Measurements from ENCODE around the gene COBL. TPM values are rescaled to one million over a fixed set of nuclear protein-coding genes. Genes with fewer than 3 reads are reported as not detected.

The COBL gene
- total RNA-seq, 1 experiment from 2014 or later = 51.4 TPM

DNA sequence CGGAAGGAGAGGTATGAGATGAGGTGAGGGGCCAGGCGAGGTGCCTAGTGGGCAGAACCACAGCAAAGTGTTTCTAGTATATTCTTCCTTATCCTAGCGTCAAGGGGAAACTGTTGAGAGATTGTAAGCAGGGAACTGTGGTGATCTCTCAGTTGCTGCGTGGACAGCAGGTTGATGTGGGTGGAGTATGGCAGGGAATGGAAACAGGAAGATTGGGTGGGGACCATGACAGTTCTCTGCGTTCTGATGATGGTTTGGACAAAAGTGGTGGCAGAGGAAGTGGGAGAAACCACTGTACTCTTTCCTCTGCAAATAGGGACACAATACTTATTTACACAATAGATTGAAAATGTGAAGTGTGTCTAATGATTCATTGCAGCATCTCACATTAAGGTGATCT, 342.4 kb downstream of the COBL start:
- no peaks in the 10 kb centered on the region for H3K79me2 ChIP-seq (ENCODE audit: low read depth)
- intact Hi-C loops (cut with micrococcal nuclease; ENCODE audit: unreplicated experiment) = no loop called here

GRCh38 chr7:50973814-50974213, 342.8 kb downstream of the COBL start:
- no peak overlapping the region for H2AFZ ChIP-seq
- no peaks in the 10 kb centered on the region for H4K20me1 ChIP-seq (ENCODE audit: insufficient read depth)
- BruUV-seq (replicated peaks) = no TSS peak
- TF ChIP-seq EZH2 (IDR thresholded peaks at IDR 0.05; ENCODE audit: low read depth) = no peak
- no peak for TF ChIP-seq CTCF (conservative IDR thresholded peaks at IDR 0.05)
- H3K4me3 ChIP-seq = no peak overlapping the region
- no peak overlapping the region for H3K27ac ChIP-seq
- H3K9me3 ChIP-seq (ENCODE audit: insufficient read depth, low read depth) = no peaks in the 10 kb centered on the region
- no peaks in the 10 kb centered on the region for H3F3A ChIP-seq (ENCODE audit: insufficient read depth, low read depth)
- no peaks in the 10 kb centered on the region for H3K27me3 ChIP-seq (ENCODE audit: insufficient read depth, low read depth)
- no peak overlapping the region for H3K4me2 ChIP-seq
- H3K36me3 ChIP-seq (ENCODE audit: low read depth) = no peaks in the 10 kb centered on the region
- H3K79me2 ChIP-seq (ENCODE audit: low read depth) = no peaks in the 10 kb centered on the region
- intact Hi-C loops (cut with micrococcal nuclease; ENCODE audit: unreplicated experiment) = no loop called here
- no peak for DNase-seq
- H3K9me2 ChIP-seq (ENCODE audit: insufficient read depth) = no peaks in the 10 kb centered on the region
- POLR2A ChIA-PET (ENCODE audit: unreplicated experiment) = no interaction called here
- no peaks in the 10 kb centered on the region for H3K4me1 ChIP-seq (replicated peaks; ENCODE audit: insufficient read depth)
- CTCF ChIA-PET = no interaction called here

More for the DNA sequence above, 342.4 kb downstream of the COBL start:
- no peaks in the 10 kb centered on the region for H3K9me3 ChIP-seq (ENCODE audit: insufficient read depth, low read depth)
- H3K36me3 ChIP-seq (ENCODE audit: low read depth) = no peaks in the 10 kb centered on the region
- no peak overlapping the region for H3K4me3 ChIP-seq
- H4K20me1 ChIP-seq (ENCODE audit: insufficient read depth) = no peaks in the 10 kb centered on the region
- H3K4me2 ChIP-seq = no peak overlapping the region
- no peak overlapping the region for H3K27ac ChIP-seq
- no peaks in the 10 kb centered on the region for H3K4me1 ChIP-seq (replicated peaks; ENCODE audit: insufficient read depth)
- H3K9me2 ChIP-seq (ENCODE audit: insufficient read depth) = no peaks in the 10 kb centered on the region
- BruUV-seq (replicated peaks) = no TSS peak
- no peak overlapping the region for H2AFZ ChIP-seq
- ChIA-PET CTCF (no interaction called here), POLR2A (ENCODE audit: unreplicated experiment) (no interaction called here)
- no peaks in the 10 kb centered on the region for H3F3A ChIP-seq (ENCODE audit: insufficient read depth, low read depth)
- no peaks in the 10 kb centered on the region for H3K27me3 ChIP-seq (ENCODE audit: insufficient read depth, low read depth)
- no peak for TF ChIP-seq CTCF (conservative IDR thresholded peaks at IDR 0.05)
- no peak for DNase-seq

DNA sequence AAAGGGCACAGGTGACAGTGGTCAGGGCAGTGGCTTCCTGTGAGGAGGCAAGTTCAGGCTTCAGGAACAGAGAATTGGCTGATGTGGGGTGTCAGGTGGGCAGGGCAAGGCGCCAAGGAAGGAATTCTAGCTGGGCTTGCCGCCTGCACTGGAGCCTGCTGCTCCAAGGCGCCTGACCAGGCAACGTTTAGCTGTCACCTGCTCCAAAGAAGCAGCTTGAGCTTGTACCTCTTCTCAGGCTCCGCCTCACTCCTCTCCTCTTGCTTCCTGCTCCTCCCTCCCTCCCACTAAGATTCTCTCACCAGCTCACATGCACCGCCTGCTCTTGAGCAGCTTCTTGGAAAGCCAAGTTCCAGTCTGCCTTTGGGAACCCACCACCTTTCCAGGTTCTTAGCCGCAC, 346.5 kb downstream of the COBL start:
- H3K79me2 ChIP-seq (ENCODE audit: low read depth) = no peaks in the 10 kb centered on the region
- ChIA-PET POLR2A (ENCODE audit: unreplicated experiment) (no interaction called here), CTCF (no interaction called here)
- no peaks in the 10 kb centered on the region for H3K9me2 ChIP-seq (ENCODE audit: insufficient read depth)
- H3K4me3 ChIP-seq = no peak overlapping the region
- BruUV-seq (replicated peaks) = no TSS peak
- TF ChIP-seq EZH2 (IDR thresholded peaks at IDR 0.05; ENCODE audit: low read depth) (no peak), CTCF (conservative IDR thresholded peaks at IDR 0.05) (no peak)
- H3K9me3 ChIP-seq (ENCODE audit: insufficient read depth, low read depth) = no peaks in the 10 kb centered on the region
- H3K36me3 ChIP-seq (ENCODE audit: low read depth) = no peaks in the 10 kb centered on the region
- DNase-seq = peak in 1 of 2 experiments; percentile 27
- H3K4me1 ChIP-seq (replicated peaks; ENCODE audit: insufficient read depth) = no peaks in the 10 kb centered on the region
- no peak overlapping the region for H3K27ac ChIP-seq
- no peaks in the 10 kb centered on the region for H3F3A ChIP-seq (ENCODE audit: insufficient read depth, low read depth)
- no peaks in the 10 kb centered on the region for H3K27me3 ChIP-seq (ENCODE audit: insufficient read depth, low read depth)
- no peak overlapping the region for H2AFZ ChIP-seq
- no peak overlapping the region for H3K4me2 ChIP-seq
- intact Hi-C loops (cut with micrococcal nuclease; ENCODE audit: unreplicated experiment) = no loop called here
- no peaks in the 10 kb centered on the region for H4K20me1 ChIP-seq (ENCODE audit: insufficient read depth)
